ENCODE data around the gene RHOG.
"Not testable (repeated sequence)": the region's sequence is repeated elsewhere in the genome, so short reads cannot be mapped to it uniquely, and the experiment has no call there.

RHOG gene

DNA sequence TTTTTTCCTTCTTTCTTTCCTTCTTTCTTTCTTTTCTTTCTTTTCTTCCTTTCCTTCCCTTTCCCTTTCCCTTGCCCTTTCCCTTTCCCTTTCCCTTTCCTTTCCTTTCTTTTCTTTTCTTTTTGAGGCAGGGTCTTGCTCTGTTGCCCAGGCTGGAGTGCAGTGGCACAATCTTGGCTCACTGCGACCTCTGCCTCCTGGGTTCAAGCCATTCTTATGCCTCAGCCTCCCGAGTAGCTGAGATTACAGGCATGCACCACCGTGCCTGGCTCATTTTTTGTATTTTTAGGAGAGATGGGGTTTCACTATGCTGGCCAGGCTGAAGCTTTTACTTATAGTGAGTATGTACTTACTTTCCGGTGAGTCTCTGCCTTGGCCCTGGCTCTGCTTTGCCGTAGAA is 25.9 kb downstream of the RHOG start:
- not testable (repeated sequence) for DNase-seq (ENCODE audit: insufficient read length, low spot score); FAIRE-seq

DNA sequence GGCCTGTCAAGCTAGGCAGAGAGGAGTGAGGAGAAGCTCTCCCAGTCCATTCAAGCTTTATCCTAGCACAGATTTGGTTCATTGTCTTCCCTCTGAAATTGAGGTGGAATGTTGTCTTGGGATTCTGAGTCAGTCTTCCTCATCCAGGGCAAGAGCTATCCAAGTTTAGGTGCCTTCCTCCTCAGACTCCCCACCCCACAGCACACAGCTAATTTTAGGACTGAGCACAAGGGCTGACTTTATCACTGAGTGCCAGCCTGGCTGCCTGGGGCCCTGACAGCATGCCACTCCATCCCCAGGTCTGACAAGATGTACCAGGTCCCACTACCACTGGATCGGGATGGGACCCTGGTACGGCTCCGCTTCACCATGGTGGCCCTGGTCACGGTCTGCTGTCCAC is 29.8 kb downstream of the RHOG start:
- no peak for DNase-seq (ENCODE audit: insufficient read length, low spot score)
- FAIRE-seq: no peak

DNA sequence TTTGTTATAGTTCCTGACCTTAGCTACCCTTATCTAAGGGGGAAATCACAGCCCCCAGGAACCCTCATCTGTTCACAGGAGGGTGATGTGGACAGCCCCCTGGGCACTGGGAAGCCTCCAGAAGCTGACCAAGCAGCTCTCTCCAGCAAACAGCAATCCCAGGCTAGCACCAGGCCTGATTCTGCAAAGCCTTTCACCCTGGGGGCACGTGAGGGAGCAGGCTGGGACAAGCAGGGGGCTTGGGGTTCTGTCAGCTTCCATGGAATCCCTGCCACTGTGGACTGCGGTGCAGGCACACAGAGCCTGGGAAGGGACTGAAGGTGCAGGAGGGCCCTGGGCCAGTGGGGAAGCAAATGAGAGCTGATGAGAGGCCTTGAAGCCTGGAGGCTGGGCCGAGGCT is 30.3 kb downstream of the RHOG start:
- no peak for FAIRE-seq

DNA sequence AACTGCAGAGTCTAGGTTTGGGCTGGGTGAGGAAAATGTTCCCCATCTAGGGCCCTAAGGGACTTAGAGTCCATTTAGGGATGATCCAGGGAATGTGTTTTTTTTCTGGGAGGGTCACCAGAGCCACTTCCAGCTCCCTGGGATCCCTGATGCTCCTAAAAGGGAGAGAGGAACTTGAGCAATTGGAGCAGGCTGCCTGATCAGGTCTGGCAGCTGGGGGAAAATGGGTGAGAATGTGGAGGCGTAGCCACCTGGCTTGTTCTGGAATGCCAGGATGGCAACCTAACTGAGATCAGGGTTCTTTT is 31.2 kb downstream of the RHOG start:
- DNase-seq (ENCODE audit: insufficient read length, low spot score): no peak
- FAIRE-seq: no peak

More for the DNA sequence above, 30.3 kb downstream of the RHOG start:
- DNase-seq (ENCODE audit: insufficient read length, low spot score): no peak

DNA sequence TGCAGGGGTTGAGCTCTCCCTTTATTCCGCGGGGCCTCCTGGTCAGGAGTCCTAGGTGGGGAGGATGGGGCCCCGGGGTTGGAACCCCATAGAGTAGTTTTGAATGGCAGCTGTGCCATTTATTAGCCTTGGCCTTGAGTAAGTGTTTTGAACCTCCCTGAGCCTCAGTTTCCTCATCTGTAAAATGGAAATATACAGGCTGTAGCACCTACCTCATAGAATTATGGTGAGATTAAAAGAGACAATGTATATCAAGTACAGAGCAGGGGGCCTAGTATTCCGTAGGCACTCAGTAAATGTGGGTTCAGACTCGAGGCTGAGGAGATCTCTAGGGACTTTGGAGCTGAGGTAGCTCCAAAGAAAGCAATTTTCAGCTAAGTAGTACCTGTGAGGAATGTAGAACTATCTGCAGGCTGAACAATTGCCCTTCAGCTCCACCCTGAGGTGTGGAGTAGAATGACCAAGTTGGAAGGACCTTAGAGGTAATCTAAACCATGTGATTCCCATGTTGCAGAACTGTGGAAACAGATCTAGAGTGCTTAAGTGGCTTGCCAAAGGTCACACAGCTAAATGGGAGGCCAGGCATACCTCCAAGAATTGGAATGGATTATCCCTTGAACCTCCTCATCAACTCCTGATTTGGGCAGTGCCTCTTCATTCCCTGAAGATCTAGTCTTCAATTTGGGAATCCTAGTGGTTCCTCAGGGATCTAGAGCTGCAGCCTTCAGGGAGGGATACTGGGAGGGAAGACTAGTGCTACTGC is 31.7 kb downstream of the RHOG start:
- peak; percentile 71 for DNase-seq (ENCODE audit: insufficient read length, low spot score)
- FAIRE-seq: peak; percentile 74

DNA sequence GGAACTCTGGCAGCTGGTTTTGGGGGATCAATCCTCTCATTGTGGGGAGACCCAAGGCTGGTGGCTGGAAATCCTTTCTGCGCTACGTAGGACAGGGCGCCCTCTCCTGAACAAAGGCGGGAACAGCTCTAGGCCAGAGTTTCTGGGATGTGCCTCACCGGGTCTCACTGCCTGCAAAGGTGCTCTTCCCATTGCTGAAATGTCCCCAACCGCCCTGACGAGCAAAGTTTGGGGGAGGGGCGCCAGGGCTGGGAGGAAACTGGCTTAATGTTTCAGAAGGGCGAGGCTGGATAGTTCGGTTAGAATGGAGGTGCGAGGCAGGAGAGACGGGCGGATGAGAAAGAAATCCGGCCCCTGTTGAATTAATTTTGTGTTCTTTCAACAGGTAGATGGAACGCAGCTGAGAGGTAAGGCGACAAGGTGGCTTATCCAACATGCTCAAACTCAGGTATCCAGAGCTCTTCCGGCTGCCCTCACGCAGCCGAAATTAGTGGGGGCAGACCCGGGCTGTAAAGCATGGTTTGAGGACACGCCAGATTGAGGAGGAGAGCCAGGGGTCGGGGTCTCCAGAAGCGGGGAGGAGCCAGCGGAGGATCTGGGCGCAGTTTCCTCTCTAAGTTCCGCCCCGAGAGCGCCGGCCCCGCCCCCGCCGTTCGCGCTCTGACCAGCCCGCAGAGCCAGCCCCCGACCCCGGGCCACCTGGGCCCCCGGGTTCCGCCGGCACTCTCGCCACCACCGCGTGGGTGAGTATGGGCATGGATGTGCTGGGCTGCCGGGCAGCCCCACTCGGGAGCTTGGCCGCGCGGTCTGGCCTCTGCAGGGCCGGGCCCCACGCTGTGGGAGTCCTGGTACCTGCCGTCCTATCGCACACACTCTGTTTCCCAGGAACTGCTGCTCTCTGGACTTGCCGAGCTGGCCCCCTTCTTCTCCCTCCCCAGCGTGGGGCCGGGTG is 32.6 kb downstream of the RHOG start, which contains the start of gene PGAP2:
Gene PGAP2 (plus strand): TSS at position 652 of the 952 bp plus-strand sequence. CDS start 2,700 bp downstream, outside the sequence.
- FAIRE-seq (peak; percentile 33), DNase-seq (ENCODE audit: insufficient read length, low spot score) (peak; percentile 72)

DNA sequence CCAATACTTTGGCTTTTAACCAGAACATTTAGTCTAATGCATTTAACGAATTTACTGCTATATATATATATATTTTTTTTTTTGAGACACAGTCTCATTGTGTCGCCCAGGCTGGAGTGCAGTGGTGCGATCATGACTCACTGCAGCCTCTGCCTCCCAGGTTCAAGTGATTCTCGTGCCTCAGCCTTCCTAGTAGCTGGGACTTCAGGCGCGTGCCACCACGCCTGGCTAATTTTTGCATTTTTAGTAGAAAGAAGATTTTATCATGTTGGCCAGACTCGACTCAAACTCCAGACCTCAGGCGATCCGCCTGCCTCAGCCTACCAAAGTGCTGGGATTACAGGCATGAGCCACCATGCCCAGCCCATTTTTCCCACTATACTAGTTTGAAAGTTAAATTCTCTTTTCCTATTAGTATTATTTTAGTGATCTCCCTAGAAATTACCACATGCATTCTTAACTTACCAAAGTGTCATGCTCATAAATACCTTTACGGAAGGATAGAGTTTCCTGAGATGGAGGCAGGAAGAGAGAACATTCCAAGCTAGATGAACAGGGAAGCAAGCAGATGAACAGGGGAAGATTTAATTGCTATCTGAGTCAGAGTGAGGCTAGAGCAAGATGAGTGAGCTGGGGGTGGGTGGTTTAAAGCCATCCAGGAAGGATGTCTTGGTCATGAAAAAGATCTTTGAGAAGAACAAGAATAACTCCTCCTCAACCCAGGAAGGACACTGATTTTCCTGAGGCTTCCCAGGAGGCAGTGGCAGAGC is 36.8 kb downstream of the RHOG start:
- peak; percentile 45 for DNase-seq (ENCODE audit: insufficient read length, low spot score)
- no peak for FAIRE-seq

DNA sequence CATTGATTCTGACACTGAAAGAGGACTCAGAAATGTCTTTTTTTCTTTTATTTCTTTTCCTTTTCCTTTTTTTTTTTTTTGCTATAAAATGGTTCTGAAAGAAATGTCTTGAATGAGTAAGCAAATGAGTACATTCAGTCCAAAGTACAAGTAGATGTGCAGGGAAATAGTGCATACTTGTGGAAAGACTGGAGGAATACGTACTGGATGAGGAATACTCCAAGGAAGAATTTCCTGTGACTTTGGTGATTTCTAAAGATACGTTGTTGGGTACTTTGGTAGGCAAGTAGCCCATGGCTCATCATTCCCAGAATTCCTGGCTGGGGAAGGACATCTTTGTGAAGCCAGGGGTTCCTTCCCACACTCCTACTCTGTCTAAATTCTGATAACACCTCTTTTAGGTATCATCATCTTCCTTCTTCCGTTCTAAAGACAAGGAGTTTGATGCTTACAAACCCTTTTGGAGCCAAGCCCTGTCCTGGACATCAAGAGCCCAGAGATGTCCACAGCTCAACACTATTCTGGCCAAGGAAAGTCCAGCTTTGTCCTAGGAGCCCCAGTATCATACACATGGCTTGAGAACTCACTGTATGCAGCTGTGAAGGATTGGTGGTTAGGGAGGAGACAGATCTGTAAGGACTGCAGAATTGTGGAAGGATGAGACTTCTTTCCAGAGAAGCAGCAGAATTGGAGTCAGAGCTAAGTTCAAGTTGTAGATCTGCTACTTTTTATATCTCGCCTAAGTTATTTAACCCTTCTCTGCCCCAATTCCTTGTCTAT is 38.6 kb downstream of the RHOG start:
- DNase-seq (ENCODE audit: insufficient read length, low spot score) (no peak), FAIRE-seq (no peak)

DNA sequence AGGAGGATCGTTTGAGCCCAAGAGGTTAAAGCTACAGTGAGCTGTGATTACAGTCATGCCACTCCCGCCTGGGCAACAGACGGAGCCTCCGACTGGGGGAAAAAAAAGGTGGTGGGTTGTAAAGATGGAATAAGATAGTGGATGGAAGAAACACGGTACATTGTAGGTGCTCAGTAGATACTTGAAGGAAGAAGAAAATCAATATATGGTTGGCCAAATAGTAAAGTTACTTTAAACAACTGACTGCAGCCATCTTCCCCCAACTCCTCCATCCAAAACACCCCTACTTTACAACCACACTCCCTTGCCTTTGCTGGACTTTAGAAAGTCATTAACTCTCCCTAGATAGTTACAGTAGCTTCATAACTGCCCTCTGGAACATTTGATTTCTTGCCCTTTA is 40.9 kb downstream of the RHOG start:
- DNase-seq (ENCODE audit: insufficient read length, low spot score): no peak
- no peak for FAIRE-seq

DNA sequence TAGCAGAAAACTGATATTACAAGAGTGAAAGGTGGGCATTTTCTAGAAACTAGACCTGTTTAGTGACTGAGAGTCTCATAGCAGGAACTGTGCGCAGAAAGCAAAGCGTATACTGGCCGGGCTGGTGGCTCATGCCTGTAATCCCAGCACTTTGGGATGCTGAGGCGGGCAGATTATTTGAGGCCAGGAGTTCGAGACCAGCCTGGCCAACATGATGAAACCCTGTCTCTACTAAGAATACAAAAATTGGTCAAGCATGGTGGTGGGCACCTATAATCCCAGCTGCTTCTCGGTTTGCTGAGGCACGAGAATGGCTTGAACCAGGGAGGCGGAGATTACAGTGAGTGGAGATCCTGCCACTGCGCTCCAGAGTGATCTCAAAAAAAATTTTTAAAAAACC is 41.6 kb downstream of the RHOG start:
- DNase-seq (ENCODE audit: insufficient read length, low spot score): no peak
- FAIRE-seq: no peak

DNA sequence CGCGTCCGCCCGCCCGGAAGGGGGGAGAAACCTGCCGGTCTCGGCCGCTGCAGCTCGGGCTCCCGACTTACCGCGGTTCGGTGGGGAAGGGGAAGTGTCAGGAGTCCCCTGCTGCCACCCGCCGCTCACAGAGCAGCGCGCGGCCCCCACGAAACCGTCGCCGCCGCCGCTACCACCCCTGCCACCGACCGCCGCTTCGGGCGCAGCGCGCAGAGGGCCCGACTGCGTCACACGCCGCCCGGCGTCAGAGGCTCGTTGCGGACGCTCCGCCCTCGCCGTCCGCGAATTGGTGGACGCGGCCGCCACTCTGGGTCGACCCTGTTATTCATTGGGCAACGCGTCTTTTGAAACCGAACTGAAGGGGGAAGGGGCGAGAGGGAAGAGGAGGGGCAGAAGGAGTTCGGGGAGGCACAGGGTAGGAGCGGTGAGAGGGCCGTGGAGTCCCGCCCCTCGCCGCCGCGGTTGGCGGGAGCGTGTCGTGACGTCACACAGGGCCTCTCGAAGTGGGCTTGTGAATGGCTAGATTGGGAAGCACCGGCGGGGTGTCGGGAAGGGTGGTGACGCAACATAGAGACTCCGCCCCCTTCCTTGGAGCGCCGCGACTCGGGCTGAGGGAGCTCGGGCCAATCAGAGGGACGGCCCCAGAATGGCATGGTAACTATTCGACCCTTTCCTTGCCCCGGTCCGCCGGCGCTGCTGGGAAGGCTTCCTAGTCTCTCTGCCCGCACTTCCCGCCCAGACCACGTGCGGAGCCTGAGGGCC is 43.2 kb downstream of the RHOG start, which contains the start of gene NUP98:
Gene NUP98 (minus strand): TSS at position 226 of the 762 bp plus-strand sequence. CDS start 15,437 bp downstream, outside the sequence.
- DNase-seq (ENCODE audit: insufficient read length, low spot score): peak; percentile 98
- peak; percentile 95 for FAIRE-seq

DNA sequence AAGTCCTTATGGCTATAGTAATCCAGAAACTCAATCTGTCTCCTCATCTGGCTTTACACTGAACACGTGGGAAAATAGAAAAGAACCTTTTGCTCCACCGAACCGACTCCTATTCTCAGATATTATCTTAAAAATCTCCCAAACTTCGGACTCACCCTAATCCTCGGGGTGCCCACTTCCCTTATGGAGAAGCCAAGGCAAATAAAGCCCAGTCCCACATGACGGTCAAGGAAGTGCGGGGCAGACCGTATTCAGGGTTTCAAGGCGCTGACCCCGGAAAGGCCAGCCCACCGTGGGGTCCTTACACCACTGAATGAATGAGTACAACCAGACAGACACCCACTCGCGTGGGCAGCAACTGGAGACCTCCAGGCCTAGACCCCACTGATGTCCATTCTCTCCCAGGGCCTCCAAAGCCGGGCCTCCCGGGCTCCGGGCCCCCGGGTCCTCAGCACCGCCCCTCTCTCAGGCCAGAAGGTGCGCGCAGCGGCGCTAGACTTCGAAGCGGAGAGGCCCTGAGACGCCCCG is 43.9 kb downstream of the RHOG start:
- FAIRE-seq (no peak), DNase-seq (ENCODE audit: insufficient read length, low spot score) (peak; percentile 34)

DNA sequence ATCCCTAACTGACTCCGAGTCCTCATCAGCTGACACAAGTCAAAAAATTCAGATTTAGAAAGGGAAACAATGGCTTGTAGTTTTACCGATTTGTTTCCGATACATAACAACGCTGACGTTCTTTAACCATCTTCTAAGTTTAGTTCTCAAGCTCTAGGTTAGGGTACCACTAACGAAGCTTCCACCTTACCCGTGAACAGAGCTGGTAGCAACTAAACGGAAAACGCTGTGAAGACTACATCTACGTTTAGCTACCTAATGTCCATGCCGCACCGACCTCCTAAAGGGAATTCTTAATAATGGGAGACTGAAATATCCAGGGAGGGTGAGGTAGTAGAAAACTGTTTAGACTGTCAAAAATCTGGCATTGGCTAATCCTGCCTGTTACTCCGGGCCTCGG is 44.4 kb downstream of the RHOG start:
- DNase-seq (ENCODE audit: insufficient read length, low spot score): no peak
- no peak for FAIRE-seq

DNA sequence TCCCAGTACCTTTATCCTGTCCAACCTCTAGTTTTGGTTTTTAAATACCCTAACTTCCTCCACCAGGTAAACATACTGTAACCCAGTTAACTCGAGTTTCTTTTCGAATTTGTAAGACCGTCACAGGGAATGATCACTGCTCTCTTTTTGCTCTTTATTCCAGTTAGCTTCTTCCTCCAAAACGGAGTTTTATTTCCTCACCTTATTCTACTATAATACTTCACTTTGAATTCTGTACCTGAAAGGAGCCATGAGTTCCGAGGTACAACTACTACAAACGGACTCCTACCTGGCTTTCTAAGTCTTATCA is 44.8 kb downstream of the RHOG start:
- DNase-seq (ENCODE audit: insufficient read length, low spot score) (no peak), FAIRE-seq (no peak)

DNA sequence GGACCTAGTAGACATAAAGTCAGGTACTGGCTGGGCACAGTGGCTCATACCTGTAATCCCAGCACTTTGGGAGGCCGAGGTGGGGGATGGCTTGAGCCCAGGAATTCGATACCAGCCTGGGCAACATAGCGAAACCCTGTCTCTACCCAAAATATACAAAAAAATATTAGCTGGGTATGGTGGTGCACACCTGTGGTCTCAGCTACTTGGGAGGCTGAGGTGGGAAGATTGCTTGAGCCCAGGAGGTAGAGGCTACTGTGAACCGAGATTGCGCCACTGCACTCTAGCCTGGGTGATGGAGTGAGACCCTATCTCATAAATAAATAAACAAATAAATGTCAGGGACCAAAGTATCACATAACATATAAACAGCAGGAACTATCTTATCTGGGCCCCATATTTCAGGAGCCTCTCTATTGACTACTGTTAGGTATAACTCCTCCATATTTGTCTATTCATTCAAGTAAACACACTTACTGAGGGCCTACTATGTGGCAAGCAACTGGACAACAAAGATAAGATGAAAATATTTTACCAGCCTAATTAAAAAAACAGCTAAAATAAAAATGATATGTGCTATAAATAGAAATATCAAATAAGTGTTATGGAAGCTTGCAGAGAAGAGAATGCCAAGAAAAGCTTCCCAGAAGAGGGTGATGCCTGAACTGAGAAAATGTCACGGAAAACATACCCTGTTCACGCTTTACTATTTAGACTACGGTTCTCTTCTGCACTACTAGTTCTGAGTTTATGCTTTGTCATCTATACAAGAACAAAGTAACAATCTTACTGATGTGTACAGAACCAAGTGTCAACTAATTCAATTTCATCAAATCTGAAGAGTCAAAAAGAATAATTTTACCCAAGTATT is 45.4 kb downstream of the RHOG start:
- FAIRE-seq: no peak
- DNase-seq (ENCODE audit: insufficient read length, low spot score): no peak

DNA sequence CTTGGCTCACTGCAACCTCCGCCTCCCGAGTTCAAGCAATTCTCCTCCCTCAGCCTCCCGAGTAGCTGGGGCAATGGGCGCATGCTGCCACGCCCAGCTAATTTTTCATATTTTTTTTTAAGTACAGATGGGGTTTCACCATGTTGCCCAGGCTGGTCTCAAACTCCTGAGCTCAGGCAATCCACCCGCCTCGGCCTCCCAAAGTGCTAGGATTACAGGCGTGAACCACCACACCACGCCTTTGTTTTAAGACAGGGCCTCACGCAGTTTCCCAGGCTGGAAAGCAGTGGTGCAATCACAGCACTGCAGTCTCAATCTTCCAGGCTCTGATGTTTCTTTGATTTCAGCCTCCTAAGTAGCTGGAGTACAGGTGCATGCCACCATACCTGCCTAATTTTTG is 46.4 kb downstream of the RHOG start:
- not testable (repeated sequence) for DNase-seq (ENCODE audit: insufficient read length, low spot score); FAIRE-seq

DNA sequence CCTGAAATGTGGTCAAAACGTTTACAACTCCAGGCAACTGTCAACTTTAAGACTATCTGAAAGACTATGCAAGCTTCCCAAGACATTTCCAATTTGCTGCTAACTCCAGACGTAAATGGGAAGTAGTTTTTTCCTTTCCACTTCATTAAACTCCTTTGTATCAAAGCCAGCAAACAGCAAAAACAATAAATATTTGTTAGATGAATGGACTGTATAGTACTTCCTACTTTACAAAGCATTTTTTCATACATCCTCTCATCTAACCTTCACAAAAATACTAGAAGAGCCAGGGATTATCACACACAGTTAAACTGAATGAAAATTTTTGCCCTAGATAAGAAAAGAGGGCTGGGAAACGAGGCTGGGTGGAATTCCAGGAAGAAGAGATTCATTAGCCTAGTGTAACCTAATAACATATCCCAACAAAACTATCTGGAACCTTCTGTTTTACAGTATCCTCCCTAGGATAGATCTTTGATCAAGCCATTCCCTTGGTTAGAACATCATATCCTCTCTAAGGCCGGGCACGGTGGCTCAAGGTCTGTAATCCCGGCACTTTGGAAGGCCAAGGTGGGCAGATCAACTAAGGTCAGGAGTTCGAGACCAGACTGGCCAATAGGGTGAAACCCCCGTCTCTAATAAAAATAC is 53.9 kb downstream of the RHOG start:
- DNase-seq (ENCODE audit: insufficient read length, low spot score) (no peak), FAIRE-seq (no peak)

DNA sequence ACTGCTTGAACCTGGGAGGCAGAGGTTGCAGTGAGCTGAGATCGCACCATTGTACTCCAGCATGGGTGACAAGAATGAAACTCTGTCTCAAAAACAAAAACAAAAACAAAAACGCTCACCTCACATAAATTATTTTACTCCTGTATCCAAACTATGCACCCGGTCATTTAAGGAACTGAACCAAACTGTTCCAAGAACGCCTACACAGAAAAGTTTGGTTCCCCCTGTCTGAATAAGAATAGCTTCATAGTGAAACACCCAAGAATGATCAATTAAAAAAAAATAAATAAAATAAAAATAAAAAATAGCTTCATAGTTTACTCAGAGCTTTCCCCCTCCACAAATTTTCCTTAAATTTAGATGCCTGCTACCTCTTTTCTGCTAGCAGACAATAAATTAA is 57.1 kb downstream of the RHOG start:
- DNase-seq (ENCODE audit: insufficient read length, low spot score): no peak
- FAIRE-seq: no peak

Measured in HTR-8/SVneo (cell line).